VCaP (cell line): ENCODE measurements around the gene CFH.
A peak's percentile ranks its signal among the peaks of the same experiment; 100 is the strongest.

ENCODE experiments used
- H3K27ac ChIP-seq: fragments of 450-650 bp; 2 replicates; pipeline ENCODE4 v1.5.1; 2017
- CTCF ChIP-seq: fragments of 450-650 bp; conservative IDR thresholded peaks from 2 replicates; pipeline ENCODE4 v1.5.1; 2017; ENCODE audit warnings: mild to moderate bottlenecking, moderate library complexity

CFH gene

GRCh38 chr1:196651079-196651478, 764 bp upstream of the CFH start:
- TF ChIP-seq CTCF, result no peak
- H3K27ac ChIP-seq, result no peak overlapping the region

- no peak overlapping the region for H3K27ac ChIP-seq
- TF ChIP-seq CTCF, result no peak
Measured at GRCh38 chr1:196654271-196654670, 2.4 kb downstream of the CFH start.

GRCh38 chr1:196655071-196655470, 3.2 kb downstream of the CFH start:
- no peak overlapping the region for H3K27ac ChIP-seq
- TF ChIP-seq CTCF, result no peak

- no peak for TF ChIP-seq CTCF
- H3K27ac ChIP-seq, result no peak overlapping the region
Measured at GRCh38 chr1:196655494-196655893, 3.7 kb downstream of the CFH start.

GRCh38 chr1:196659471-196659870, 7.6 kb downstream of the CFH start:
- no peak overlapping the region for H3K27ac ChIP-seq
- no peak for TF ChIP-seq CTCF

- H3K27ac ChIP-seq, result no peak overlapping the region
Measured at GRCh38 chr1:196660272-196660671, 8.4 kb downstream of the CFH start.

GRCh38 chr1:196660852-196661251, 9.0 kb downstream of the CFH start:
- no peak overlapping the region for H3K27ac ChIP-seq
- TF ChIP-seq CTCF, result peak; percentile 61

More at GRCh38 chr1:196660272-196660671, 8.4 kb downstream of the CFH start:
- TF ChIP-seq CTCF, result no peak

GRCh38 chr1:196661345-196661744, 9.5 kb downstream of the CFH start:
- no peak for TF ChIP-seq CTCF
- no peak overlapping the region for H3K27ac ChIP-seq
